HG02840 (cell line): Measurements from ENCODE around the gene TMC4.
"Not testable (repeated sequence)": the region's sequence is repeated elsewhere in the genome, so short reads cannot be mapped to it uniquely, and the experiment has no call there.

Experiments used
- ATAC-seq: cut with Tn5 transposase; IDR thresholded peaks from one replicate; pipeline ENCODE4 v1.9.1; 2021; ENCODE audit warnings: mild to moderate bottlenecking, moderate library complexity, moderate number of reproducible peaks; ENCODE audit not compliant: unreplicated experiment, low FRiP score

TMC4 gene, protein sequence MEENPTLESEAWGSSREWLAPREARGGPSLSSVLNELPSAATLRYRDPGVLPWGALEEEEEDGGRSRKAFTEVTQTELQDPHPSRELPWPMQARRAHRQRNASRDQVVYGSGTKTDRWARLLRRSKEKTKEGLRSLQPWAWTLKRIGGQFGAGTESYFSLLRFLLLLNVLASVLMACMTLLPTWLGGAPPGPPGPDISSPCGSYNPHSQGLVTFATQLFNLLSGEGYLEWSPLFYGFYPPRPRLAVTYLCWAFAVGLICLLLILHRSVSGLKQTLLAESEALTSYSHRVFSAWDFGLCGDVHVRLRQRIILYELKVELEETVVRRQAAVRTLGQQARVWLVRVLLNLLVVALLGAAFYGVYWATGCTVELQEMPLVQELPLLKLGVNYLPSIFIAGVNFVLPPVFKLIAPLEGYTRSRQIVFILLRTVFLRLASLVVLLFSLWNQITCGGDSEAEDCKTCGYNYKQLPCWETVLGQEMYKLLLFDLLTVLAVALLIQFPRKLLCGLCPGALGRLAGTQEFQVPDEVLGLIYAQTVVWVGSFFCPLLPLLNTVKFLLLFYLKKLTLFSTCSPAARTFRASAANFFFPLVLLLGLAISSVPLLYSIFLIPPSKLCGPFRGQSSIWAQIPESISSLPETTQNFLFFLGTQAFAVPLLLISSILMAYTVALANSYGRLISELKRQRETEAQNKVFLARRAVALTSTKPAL

DNA sequence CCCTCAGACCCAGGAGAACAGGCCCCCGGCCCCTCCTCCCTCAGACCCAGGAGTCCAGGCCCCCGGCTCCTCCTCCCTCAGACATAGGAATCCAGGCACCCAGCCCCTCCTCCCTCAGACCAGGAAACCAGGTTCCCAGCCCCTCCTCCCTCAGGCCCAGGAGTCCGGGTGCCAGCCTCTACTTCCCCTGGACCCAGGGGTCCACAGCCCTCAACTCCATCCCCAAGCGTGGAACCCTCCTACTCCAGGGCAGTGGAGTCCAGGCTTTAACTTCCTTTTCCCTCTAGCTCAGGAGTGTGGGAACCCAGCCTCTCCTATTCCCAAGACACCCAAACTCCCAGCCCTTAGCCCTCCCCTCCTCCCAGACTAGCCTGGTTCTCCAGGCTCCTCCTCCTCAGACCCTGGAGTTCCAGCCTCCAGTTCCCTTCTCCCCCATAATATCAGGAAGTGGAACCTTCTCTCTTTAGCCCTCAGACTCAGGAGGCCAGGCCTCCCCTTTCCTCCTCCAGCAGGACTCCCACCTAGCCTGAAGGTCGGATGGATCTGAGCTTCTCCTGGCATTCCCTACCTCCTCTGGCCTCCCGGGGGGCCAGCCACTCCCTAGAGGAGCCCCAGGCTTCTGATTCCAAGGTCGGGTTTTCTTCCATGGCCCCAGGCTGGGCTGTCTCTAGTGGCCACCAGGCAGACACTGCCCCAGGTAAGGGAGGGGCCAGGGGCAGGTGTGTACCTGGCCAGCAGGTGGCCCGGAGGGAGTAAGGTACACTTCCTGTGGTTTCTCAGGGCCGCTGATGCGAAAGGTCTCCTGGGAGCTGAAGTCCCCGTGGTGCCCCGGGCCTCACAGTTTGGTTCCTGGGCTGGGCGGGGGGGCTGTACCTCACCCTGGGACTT lies at the start of gene TMC4:
TSS of gene TMC4 (minus strand) at position 690 of the 888 bp plus-strand sequence. CDS start at position 647, 43 bp downstream.
- no peak for ATAC-seq

DNA sequence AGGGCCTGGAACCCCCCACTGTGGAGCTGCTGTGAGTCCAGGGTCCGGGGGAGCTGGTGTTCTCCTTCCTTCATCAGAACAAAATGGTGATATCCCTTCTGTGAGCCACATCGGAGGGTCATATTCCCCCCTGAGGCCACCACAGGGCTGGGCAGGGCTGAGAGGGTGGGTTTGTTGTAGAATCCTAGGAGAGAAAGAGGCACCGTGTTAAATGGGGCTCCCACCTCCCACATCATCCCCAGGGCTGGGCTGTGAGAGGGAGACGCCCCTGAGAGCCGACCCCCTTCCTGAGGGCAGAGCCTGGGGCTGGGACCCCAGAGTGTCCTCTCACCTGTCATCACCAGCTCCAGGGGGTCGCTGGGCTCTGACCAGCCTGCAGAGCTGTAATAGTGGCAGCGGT lies 49.0 kb upstream of the TMC4 start:
- not testable (repeated sequence) for ATAC-seq

DNA sequence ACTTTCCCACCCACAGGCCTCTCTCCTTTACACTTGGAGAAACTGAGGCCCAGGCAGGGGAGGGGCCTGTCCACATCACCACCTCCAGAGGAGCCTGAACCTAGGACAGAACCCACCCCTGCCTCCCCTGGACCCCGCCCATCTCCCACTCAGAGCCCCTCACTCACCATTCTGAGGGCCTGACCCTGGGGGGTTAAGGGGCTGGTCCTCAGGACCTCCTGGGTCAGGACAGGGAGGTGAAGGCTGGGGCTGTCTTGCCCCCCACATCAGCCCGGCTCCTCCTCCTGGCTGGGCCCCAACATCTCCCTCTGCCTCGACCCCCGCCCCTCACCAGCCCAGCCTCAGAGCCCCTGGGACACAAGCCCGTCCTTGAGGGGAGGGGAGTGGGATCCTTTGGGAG lies 46.7 kb upstream of the TMC4 start:
- not testable (repeated sequence) for ATAC-seq

DNA sequence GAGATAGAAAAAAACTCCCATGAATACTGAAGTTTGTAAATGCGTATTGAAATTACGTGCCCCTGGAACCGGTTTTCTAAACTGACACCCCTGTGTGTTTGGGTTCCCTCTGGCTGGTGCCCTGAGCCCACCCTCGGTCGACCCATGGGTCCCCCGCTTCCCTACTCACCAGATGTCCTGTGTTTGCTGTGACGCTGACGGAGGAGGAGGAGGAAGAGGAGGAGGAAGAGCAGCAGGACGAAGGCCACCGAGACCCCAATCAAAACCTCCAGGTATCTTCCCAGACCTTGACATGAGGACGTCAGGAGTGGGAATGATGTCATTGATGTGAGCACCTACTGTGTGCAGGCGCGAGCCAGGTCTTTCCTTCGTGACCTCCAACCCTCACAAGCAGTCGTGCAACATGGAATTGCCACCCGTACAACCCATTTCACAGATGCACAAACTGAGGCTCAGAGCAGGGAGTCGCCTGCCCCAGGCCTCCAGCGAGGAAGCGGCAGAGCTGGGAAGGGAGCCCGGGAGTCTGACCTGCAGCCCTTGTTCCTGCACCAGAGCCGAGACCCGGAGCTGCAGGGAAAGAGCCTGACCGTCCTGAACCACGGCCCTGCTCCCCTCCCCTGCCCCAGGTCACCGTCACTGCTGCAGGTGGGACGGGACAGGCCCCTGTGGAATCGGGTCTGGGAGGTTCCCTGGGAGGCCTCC lies 46.2 kb upstream of the TMC4 start:
- no peak for ATAC-seq

DNA sequence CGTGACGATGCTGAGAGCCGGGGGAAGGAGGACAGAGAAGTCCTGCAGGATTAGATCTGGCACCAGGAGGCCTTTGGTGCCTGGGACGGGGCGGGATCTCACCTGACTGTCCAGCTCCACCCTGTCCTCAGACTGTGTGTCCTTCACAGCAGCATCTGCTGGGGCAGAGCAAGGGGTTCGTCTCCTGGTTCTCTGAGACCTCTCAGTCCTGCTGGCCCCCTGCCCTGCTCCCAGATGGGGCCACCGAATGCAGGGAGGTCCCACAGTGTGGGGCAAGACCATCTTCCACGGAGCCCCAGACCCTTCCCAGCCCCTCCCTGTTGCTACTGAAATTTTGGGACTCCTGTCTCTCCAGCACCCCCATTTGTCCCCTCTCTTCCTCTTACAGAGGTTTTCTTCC lies 45.3 kb upstream of the TMC4 start:
- ATAC-seq: no peak

DNA sequence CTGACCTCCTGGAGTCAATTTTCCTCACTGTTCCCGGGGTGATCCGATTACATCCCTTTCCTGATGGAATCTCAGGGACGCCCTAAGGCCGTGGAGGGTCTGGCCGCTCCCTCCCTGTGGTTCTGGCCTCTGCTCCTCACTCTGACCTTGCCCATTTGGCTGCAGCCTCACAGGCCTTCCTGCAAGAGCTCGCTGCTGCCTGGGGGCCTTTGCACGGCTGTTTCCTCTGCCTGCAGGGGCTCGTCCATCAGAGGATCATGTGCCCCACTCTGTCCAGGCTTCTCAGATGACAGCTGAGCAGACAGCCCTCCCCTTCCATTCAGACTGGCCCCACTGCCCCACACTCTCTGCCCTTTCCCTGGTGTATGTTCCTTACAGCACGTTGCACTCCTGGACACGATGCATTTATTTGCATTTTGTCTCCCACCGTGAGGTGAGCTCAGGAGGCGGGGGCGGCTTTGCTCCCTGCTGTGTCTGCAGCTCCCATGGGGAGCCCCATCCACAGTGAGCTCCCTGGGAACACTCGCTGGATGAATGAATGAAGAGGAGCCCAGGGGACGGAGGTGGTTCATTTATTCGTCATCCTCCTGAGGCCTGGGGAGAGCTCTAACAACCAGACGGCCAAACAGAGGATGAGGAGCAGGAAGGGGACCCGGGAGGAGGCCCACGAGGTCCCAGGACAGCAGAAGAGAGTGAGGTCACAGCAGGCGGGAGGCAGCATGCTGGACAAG lies 44.7 kb upstream of the TMC4 start:
- not testable (repeated sequence) for ATAC-seq

DNA sequence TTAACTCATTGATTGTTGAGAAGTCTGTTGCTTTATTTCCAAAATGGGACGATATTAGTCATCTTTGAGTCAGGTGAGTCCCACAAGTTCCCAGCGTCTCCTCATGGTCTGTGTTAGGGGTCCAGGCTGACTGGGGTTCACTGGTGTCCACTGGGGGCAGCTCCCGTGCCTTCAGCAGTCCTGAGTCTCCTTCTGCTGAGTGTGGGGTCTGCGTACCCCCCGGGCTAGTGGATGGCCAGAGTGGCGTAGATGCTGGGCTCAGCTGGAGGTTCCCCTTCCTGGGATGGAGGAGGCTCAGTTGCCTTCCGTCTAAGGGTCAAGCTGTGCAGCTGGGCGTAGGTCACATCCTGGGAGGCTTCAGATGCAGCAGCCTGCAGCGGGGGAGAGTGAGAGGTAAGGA lies 43.9 kb upstream of the TMC4 start:
- ATAC-seq: no peak

DNA sequence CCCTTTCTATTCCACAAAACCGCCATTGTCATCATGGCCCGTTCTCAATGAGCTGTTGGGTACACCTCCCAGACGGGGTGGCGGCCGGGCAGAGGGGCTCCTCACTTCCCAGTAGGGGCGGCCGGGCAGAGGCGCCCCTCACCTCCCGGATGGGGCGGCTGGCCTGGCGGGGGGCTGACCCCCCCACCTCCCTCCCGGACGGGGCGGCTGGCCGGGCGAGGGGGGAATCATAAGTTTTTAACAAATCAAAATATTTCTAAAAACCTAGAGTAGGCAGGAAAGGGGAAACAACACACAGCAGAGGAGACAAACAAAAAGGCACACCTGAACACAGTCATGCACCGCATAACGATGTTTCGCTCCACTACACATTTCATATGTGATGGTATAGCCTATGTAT lies 41.8 kb upstream of the TMC4 start:
- not testable (repeated sequence) for ATAC-seq

DNA sequence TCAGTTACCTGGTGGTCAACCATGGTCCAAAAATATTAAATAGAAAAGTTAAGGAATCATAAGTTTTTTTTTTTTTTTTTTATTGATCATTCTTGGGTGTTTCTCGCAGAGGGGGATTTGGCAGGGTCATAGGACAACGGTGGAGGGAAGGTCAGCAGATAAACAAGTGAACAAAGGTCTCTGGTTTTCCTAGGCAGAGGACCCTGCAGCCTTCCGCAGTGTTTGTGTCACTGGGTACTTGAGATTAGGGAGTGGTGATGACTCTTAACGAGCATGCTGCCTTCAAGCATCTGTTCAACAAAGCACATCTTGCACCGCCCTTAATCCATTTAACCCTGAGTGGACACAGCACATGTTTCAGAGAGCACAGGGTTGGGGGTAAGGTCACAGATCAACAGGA lies 41.3 kb upstream of the TMC4 start:
- not testable (repeated sequence) for ATAC-seq

DNA sequence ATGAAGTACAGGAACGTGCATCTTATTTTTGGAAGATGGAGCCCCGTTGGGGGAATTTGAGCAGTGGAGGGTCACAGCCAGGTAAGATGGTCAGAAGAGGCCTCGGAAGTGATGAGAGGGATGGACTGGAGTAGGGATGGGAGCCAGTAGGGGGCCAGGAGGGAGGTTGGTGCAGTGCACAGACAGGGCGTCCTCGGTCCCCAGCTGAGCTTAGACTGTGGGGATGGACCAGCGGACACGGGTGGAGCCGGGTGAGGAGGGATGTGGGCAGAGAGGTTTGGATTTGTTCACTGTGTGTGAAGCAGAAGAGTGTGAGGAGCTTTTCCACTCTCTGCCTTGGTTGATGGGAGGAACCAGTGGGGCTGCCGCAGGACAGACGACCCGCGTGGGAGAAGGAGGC lies 38.3 kb upstream of the TMC4 start:
- ATAC-seq: no peak

DNA sequence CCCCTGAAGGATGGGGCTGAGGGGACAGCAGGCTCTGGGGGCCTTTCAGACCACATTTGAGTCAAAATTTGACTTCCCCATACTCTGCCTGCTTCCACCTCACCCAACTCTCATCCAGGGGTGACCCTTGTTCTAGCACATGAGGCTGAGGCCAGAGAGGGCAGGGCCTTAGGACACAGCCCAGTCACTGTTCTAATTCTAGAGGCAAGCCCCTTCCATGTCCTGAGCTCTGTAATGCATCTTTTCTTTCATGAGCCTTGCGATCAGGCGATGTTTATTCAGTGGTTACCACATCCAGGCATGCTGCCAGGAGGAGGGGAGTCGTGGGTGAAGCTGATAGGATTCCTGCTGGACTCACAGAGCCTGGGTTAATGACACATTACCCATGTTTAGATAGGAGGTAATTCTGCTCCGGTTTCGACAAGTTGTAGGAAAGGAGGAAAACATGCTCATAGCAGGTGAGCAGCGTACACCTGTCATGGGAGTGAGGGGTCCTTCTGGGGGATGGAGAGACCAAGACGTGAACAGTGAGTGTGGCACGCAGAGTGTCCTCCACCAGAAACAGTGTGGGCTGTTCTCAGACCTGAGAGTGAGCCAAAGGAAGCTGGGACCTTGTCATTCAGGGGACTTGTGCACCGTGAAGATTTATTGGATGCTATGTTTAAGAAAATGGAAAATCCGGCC lies 37.0 kb upstream of the TMC4 start:
- ATAC-seq: no peak

DNA sequence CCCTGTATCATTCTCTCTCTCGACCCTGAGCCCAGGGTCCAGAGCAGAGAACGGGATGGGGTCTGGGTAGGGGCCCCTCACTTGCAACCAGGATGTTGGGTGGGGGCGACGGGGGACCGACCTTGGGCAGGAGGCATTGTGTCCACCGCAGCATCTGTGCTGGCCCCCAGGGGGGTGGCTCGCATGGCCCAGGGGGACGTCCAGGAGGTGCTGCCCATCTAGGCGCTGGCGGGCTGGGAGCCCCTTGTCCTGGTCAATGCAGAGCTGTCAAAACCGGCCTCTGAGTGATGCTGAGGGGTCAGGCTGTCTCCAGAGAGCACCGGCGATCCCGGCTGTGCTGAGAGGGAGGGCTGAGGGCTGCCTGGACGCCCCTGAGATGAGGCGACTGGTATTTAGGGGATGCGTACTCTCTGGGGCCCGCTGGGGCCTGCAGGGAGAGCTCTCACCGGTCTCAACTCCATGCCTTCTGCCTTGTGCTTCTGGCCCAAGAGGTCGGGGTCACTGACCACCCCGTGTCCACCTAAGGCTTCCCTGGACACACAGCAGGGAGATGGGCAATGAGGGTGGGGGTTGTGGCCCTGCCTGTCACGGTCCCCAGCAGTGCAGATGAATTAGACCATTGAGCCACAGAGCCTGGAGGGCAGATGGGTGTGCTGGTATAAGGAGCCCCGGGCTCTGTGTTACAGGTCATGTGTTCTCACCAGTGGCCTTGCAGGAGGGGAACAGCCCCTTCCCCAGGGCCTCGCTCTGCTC lies 36.3 kb upstream of the TMC4 start:
- no peak for ATAC-seq

DNA sequence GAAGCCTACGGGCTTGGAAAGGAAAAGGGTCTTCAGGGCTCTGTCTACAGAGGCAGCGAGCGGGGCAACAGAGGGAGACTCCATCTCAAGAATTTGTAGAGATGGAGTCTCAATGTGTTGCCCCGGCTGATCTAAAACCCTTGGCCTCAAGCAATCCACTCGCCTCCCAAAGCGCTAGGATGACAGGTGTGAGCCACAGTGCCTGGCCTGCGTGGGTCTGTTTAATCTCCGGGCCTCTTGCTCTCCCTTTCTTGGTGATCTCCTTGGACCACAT lies 35.8 kb upstream of the TMC4 start:
- ATAC-seq: no peak

DNA sequence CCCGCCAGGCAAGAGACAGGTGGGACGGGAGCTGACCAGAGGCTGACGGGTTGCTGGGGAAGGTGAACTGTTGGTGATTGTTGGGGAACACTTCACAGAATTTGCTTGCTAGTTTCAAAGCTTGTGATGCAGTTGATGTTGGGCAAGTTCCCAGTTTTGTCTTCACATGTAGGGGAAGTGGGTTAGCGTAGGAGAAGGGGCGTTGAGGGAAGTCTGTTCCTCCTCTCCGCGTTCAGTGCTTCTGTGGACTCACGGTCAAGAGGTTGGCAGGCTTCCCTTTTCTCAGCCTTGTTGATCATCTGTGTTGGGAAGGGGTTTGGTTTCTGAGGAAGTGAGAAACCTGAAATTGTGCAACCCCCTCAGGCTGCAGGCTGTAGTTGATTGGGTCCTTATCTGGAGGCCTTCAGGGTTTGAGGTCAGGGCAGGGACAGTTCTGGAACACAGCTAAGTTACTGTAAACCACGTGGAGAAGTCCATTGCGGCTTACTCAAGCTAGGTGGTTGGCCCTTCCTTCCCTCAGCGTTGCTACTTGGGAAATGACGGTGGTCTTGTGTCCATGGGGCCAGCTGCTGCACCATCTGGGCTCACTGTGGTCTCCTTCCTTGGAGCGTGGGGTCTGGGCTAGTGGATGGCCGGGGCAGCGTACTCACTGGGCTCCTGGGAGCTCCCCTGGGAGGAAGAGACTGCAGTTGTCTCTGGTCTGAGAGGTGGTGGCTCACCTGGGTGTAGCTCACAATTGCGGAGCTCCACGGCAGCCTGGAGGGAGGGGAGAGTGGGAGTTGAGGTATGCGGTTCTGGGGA lies 35.2 kb upstream of the TMC4 start:
- ATAC-seq: no peak

DNA sequence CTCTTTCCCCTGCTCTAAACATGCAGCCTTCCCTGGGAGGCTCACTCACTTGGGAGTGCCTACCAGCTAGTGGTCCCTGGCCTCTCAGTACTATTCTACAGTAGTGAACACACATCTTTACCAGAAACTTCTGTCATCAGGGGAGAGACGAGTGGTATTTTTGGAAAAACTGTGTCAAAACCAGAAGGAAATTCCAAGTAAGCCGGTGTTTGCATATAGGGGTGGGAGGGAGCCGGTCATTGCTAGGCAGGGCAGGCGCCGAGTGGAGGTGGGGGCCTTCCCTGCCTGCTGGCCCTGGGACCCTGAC lies 34.7 kb upstream of the TMC4 start:
- ATAC-seq: no peak

DNA sequence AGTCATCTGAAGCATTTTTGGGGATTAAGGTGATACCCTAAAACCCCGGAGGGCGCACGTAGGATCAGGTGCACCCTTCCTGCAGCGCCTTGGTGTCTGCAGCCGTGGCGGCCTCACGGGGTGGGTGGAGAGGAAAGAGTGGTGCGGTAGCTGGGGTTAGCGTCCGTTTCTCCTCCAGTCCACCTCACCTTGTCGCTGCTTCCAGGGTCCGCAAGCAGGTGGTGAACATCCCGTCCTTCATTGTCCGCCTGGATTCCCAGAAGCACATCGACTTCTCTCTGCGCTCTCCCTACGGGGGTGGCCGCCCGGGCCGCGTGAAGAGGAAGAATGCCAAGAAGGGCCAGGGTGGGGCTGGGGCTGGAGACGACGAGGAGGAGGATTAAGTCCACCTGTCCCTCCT lies 34.2 kb upstream of the TMC4 start:
- not testable (repeated sequence) for ATAC-seq

DNA sequence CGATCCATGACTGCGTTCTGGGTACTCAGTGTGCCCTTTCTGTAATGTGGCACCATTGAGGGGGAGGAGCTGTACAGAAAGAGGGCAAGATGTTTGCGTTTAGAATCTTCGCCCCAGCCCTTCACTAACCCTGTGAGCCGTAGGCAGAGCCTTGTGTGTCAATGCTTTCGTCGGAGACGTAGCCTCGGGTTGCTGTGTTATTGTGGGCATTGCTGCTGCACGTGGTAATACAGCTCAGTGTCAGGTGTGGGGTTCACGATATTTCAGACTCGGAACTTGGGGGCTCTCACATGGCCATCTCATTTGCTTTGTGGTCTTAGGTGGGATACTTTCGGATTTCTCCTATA lies 33.8 kb upstream of the TMC4 start:
- ATAC-seq: no peak
